OCI-LY7 (cell line): ENCODE measurements around the gene OLFML3.

ENCODE experiments used
- CTCF ChIP-seq: fragments of 200-600 bp; sonication (generic); conservative IDR thresholded peaks from 2 replicates; pipeline ENCODE4 v1.5.1; 2014; ENCODE audit warnings: mild to moderate bottlenecking, antibody characterized with exemption, low read length, moderate library complexity, mixed read lengths
- EZH2phosphoT487 ChIP-seq: fragments of 200-600 bp; sonication (generic); IDR thresholded peaks from 2 replicates; pipeline ENCODE4 v1.6.1; 2018; ENCODE audit warnings: low read depth, borderline replicate concordance, mild to moderate bottlenecking, mixed run types, antibody characterized with exemption, low read length, moderate library complexity, mixed read lengths

GRCh38 chr1:113984710-113985109, 5.4 kb downstream of the OLFML3 start:
- TF ChIP-seq CTCF, result no peak
- no peak for TF ChIP-seq EZH2phosphoT487
